LoVo (cell line): ENCODE measurements around the gene POLR3F.
"Not testable (repeated sequence)": the region's sequence is repeated elsewhere in the genome, so short reads cannot be mapped to it uniquely, and the experiment has no call there.

Experiments
- DNase-seq: peaks from one replicate; pipeline ENCODE4 v3.0.0-alpha.2; 2016; ENCODE audit warnings: low spot score

Gene POLR3F

GRCh38 chr20:18466894-18467730 is at the start of gene POLR3F, which contains the start of gene DZANK1:
POLR3F (plus strand) TSS chr20:18467390; CDS start chr20:18467507, 117 bp downstream.
DZANK1 (minus strand) TSS chr20:18467030; CDS start chr20:18465358, 1,672 bp downstream.
- peak; percentile 96 for DNase-seq

- DNase-seq, result no peak
Measured at GRCh38 chr20:18421608-18422007, 45.6 kb upstream of the POLR3F start.

- DNase-seq, result no peak
Measured at GRCh38 chr20:18427214-18427613, 40.0 kb upstream of the POLR3F start.

- peak; percentile 71 for DNase-seq
Measured at GRCh38 chr20:18428490-18429173, 38.6 kb upstream of the POLR3F start.

GRCh38 chr20:18430172-18430826 is 36.9 kb upstream of the POLR3F start:
- DNase-seq, result peak; percentile 60

- DNase-seq, result no peak
Measured at GRCh38 chr20:18431206-18431605, 36.0 kb upstream of the POLR3F start.

GRCh38 chr20:18436847-18437246 is 30.3 kb upstream of the POLR3F start:
- no peak for DNase-seq

GRCh38 chr20:18440403-18440802 is 26.8 kb upstream of the POLR3F start:
- no peak for DNase-seq

- DNase-seq, result no peak
Measured at GRCh38 chr20:18443886-18444285, 23.3 kb upstream of the POLR3F start.

GRCh38 chr20:18456600-18456999 is 10.6 kb upstream of the POLR3F start:
- no peak for DNase-seq

- DNase-seq, result no peak
Measured at GRCh38 chr20:18465536-18466200, 1.5 kb upstream of the POLR3F start.

GRCh38 chr20:18466574-18466893 is 656 bp upstream of the POLR3F start:
- no peak for DNase-seq

GRCh38 chr20:18477218-18477617 is 10.0 kb downstream of the POLR3F start:
- no peak for DNase-seq

- no peak for DNase-seq
Measured at GRCh38 chr20:18477821-18478220, 10.6 kb downstream of the POLR3F start.

GRCh38 chr20:18481596-18481995 is 14.4 kb downstream of the POLR3F start:
- no peak for DNase-seq

- no peak for DNase-seq
Measured at GRCh38 chr20:18488301-18488700, 21.1 kb downstream of the POLR3F start.

GRCh38 chr20:18496042-18496441 is 28.9 kb downstream of the POLR3F start:
- no peak for DNase-seq

- peak; percentile 86 for DNase-seq
Measured at GRCh38 chr20:18496740-18497592, 29.8 kb downstream of the POLR3F start, which contains the start of gene RBBP9. RBBP9 (minus strand) TSS chr20:18497225; CDS start chr20:18497167, 58 bp downstream.

- DNase-seq, result no peak
Measured at GRCh38 chr20:18497603-18498002, 30.4 kb downstream of the POLR3F start.

GRCh38 chr20:18501672-18502071 is 34.5 kb downstream of the POLR3F start:
- not testable (repeated sequence) for DNase-seq

- DNase-seq, result no peak
Measured at GRCh38 chr20:18504479-18505060, 37.4 kb downstream of the POLR3F start.
